ENCODE data around the gene INTS6.

The INTS6 gene

DNA sequence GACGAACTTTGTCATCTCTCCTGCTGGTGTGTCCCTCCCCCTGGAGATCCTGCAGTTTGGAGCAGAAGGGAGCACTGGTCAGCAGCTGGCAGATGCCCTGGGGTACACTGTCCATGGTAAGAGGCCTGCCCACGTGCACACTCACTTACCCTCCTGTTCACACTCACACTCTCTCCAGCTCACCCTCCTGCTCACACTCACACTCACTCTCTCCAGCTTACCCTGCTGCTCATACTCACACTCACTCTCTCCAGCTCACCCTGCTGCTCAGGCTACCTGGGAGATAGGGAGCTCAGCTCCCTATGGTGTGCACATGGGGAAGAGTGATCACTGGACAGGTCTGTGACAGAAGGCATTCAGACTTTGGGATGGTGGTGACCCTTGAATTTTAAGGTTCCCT, 111.6 kb downstream of the INTS6 start:
- DNase-seq = no peak

DNA sequence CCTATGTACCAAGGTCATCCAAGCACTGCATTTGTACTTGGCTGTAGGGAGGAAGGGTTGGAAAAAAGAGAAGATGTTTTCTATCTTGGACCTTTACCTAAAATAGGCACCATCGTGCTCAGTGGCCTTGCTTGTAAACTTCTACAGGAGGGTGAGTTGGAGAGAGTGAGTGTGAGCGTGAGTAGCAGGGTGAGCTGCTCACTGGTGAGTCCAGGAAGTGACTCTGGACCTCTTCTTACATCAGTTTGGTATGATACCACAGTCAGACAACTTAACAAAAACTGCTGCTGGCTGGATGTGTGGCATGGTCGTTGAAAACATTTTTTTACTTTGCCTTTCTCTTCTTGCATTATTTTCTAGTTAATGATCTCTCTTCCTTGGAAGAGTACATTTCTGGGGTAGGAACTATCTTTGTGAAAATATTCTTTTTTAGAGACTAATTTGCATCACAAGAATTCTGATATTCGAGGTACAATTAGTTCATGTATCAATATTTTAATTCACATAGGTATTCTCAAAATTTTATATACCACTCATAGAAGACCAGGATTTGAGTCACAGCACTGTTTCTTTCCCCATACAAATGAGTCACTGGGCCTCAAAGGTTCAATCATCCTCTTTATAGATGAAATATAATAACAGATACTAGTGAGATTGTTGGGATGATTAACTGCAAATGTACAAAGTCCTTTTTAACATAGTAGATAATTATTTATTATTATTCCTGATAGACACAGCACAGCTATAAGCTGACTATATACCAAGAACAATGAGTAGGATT, 112.7 kb downstream of the INTS6 start:
- DNase-seq = no peak

DNA sequence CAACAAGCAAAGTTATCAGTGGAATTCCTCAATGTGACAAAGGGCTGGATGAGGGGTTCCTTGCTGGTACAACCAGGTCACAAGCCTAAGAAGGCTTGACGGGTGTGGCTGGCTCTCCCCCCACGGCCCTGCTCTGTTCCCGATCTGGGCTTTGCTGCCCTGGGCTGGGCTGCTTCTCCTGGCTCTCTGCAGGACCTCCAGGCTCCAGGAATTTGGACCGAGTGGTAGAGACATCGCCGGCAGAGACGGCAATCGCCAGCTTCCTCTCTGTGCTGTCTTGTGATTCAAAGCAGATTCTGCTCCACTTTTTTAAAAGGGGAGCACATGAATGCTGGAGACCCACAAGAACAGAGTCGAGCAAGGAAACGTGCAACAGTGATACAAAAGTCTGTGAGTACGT, 113.5 kb downstream of the INTS6 start, which contains the start of gene SERPINE3:
TSS of gene SERPINE3 (plus strand) at position 338 of the 400 bp plus-strand sequence. CDS start 1,401 bp downstream, outside the sequence.
- DNase-seq = no peak

DNA sequence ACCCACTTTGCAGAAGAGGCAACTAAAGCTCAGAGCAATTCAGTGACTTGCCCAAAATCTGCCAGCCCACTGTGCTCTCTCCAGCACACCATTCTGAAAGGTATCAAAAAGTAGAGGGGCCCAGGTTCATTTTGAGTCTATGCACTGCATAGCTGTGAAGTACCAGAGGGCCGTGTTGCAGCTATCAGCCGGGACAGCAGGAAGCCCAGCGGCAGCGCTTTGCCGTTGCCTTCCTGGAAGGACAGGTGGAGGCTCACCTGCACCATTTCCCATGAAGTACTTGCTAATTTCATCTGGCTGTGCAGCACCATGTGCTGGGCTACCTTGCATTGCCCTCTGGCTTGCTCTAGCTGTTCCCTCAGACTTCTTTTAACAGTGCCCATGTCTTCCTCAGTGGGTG, 116.1 kb downstream of the INTS6 start:
- no peak for DNase-seq

DNA sequence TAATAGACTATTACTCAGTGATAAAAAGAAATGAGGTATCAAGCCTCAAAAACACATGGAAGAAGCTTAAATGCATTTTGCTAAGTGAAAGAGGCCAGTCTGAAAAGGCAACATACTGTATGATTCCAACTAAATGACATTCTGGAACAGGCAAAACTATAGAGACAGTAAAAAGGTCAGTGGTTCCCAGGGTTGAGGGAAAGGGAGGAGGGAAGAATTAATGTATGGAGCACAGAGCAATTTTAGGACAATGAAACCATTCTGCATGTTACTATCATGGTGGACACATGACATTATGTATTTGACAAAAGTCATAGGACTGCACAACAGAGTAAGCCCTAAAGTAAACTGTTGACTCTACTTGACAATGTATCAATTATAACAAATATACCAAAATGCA, 119.0 kb downstream of the INTS6 start:
- DNase-seq = no peak

DNA sequence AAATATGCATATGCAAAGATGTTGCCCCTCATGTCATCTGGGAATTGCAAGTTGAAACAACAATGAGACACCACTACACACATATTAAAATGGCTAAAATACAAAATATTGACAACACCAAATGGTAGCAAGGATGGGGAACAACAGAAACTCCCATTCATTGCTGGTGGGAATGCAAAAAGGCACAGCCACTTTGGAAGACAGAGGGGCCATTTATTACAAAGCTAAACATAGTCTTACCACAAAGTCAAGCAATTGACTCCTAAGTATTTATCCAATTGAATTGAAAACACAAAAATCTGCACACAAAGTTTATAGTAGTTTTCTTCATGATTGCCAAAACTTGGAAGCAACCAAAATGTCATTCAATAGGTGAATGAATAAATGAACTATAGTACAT, 119.4 kb downstream of the INTS6 start:
- no peak for DNase-seq

DNA sequence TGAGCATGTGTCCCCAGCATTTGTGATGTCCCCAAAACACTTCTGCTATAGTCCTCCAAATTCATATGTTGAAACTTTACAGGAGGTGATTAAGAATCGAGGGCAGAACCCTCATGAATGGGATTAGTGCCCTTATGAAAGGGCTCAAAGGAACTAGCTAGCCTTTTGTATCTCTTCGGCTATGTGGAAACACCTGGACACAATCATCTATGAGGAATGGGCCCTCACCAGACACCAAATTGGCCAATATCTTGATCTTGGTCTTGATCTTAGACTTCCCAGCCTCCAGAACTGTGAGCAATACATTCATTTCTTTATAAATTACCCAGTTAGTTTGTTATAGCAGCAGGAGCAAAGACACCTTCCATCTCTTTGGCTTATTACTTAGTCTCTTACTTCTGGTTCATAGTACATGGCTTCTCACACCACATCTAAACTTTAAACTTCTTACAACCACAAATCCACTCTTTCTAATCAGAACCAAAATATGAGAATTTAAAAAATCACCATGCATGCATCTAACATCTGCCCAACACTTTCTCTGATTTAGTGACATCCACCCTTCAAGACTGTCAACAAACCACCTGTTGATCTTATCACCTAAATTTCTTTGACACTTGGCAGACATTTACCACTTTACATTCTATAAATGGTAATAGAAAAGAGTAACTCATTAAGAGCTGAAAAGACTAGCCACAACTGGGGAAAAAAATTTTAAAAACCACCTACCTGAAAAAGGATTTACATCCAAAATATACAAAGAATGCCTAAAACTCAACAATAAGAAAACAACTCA, 120.1 kb downstream of the INTS6 start:
- no peak for DNase-seq

DNA sequence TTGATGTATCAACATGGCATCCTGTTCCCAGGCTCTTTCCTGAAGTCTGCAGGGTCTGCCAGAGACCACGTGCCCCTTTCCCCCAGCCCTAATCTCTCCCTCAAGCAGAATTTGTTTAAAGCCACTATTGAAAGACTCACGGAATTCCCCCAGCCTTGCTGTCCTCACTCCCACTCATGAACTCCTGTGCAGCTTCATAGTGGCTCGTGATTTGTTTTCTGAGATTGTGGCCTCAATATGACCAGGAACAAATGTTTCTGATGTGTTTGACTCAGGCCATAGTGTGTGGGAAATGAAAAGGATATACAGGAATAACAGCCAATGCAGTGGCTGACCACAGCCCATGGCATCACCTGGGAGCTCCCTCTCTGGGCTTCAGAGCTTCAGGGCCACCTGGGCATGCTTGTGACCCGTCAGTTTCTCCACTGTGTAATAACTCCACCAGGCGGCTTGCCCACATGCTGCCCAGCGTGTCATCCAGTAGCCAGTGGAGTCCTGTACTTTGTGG, 121.4 kb downstream of the INTS6 start:
- DNase-seq = no peak

DNA sequence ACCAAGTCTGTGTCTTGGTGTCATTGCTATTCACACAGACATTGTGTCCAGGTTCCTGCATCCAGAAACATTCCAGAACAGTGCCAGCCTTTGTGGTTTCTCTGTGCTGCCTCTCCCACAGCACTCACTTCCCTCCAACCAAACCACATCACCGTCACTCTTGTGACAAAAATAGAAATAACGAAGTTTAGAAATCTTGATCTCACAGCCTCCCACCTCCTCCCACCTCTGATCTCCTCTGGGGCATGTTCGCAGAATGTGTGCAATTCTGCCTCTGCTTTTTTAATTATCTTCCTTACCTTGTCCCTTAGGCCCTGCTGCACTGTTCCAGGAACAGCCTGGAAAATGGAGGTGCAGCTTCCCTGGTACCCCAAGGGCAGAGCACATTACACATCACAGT, 122.0 kb downstream of the INTS6 start:
- no peak for DNase-seq

DNA sequence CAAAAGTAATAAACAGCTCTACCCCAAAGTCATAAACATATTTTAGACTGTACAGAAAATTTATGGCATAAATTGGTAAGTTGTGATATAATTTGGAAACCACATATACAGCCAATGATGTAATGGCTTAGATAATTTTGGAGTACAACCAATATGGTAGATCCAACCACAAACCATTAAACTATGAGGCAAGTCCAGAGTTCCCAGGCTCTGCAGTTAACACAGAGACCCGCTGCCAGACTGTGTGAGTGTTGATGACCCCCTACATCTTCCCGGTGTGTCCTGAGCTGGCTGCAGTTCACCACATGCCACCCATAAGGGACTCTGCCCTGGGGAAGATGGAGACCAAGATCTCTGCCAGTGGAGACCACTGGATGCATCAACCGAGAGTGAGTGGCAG, 123.2 kb downstream of the INTS6 start:
- no peak for DNase-seq

DNA sequence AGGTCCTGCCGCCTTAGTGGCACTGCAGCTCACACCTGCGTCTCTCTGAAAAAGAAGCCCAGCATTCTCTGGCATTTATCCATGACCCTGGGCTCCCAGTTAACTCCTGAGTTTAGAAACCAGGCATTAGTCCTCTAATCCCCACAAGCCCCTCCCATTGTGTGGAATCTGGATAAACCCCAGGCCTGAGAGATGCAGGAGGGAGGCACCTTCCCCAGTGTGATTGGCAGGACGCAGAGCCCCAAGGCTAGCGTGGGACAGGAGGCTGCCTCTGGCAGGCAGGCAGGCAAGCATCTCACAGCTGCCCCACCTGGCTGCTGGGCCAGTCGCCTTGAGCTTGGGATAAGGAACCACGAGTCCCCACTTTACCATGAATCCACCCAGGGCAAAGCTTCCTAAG, 124.3 kb downstream of the INTS6 start:
- no peak for DNase-seq

DNA sequence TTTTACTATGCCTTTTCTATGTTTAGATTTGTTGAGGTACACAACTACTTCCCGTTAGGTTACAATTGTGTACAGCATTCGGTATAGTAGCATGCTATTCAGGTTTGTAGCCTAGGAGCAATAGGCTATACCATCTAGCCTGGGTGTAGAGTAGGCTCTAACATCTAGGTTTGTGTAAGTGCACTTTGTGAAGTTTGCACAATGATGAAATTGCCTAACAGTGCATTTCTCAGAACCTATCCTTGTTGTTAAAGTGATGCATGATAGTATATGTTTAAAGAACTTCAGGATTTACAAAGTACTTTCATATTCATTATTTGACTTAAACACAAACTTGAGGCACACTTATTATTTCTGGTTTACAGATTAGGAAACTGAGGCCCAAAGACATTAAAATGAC, 124.9 kb downstream of the INTS6 start:
- DNase-seq = no peak

DNA sequence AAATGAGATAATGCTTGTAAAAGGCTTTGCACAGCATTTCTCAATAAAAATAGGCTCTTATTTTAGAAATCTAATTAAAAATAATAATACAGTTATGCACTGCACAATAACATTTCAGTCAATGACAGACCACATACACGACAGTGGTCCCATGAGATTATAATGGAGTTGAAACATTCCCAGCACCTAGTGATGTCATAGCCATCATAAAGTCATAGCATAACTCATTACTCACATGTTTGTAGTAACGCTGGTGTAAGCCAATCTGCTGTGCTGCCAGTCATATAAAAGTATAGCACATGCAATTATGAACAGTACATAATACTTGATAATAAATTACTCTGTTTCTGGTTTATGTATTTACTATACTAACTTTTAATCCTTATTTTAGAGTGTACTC, 126.1 kb downstream of the INTS6 start:
- no peak for DNase-seq

DNA sequence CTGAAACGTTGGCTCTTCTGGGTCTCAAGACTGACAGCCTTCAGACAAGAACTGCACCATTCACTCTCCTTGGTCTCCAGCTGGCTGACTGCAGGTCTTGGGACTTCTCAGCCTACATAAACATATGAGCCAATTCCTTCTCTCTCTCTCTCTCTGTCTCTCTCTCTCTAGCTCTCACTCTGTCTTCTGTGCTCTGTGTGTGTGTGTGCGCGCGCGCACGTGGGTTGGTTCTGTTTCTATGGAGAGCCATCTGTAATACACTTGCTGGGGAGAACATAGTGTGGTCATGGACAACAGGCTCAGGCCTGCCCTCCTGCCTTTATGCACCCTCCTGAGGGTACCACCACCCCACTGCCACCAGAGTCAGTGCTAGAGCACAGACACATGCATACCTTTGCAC, 127.0 kb downstream of the INTS6 start:
- DNase-seq = no peak

DNA sequence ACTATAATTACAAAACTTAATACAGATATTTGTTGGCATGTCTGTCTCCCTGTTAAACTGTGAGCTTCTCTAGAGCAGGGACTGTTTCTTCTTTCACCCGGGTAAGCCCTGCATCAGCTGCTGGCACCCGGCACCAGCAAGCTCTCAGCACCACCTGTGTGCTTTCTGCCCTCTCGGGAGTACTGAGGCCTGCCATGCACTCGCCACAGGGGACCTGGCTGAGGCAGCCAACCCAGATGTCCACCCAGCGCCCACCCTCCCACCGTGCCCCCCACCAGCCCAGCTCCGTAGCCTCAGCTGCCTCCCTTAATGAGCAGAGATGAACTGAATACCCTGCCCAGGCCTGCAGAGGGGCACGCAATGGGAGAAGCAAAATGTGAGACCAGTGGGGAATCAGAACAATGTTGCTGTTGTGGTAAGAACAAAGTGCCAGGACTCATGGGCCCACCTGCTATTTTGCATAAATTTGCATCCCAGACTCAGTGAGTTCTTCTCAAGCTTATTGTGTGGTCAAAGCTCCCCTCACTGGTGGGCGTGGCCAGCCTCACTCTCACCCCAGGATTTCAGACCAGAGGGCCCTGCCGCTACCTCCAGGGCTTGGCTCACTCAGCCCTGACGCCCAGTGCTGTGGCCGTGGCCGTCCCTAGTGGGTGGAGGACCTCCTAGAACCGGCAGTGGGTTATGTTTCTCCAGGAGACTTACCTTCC, 128.0 kb downstream of the INTS6 start:
- DNase-seq = no peak

DNA sequence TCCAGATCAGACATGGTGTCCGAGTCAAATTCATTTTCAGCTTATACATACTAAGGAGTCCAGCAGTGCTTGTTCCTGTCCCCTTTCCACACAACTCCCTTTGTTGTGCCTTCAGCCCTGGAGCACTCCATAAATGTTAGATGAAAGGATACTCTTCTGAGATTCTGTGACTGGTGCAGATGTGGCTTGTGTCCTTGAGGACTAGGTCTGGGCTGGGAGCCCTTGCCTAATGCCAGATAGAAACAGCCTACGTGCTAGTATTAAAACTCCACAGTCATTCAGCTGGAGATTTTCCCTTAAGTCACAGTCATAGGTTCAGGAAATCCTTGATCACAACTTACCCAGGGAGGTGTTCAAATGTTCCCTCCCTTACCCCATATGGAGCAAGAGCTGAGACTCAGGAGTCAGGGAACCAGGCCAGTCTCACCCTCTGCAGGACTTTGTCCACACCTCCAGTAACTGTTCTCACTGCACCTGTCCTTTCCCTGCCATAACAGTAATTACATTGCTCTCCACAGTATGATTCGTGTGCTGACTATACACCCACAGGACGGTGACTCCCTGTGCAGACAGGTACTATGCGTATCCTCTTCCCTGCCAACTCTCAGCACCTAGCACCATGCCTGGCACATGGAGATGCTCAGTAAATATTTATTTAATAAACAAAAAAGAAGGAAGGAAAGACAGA, 128.9 kb downstream of the INTS6 start:
- DNase-seq = no peak

DNA sequence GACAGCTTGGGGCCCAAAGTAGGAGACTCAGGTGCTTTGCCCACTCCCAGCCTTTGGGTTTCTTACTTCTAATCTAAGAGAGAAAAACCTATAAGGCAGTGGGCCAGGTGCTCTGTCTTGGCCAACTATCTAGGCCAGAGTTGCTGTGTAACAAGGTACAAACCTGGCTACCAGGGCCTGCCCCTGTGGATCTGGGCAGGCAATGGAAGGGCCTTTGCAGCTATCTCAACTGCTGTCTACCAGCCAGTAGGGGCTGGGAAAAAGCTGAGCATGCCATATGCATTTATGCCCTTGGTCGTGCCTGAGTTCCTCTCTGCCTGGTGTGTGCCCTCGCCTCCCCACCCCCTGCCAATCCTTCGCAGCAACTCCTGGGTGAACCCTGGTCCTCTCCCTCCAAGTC, 130.0 kb downstream of the INTS6 start:
- no peak for DNase-seq

DNA sequence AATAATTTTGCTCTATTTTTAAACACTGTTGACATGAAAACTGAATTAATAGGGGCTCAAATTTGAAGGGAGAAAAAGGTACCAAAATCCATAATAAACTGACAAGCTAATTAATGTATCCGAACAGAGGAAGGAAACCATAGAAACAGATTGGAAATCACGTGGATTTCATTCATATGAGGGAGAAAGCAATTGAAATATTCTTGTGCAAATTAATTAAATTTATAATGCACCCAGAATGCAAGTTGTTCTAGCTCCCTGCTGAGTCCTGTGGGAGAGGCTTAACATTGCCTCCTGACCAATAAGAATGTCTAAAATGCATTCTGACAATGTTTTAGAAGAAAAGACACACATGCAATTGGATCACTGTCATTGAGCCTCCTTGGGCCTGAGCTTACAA, 131.0 kb downstream of the INTS6 start:
- no peak for DNase-seq

DNA sequence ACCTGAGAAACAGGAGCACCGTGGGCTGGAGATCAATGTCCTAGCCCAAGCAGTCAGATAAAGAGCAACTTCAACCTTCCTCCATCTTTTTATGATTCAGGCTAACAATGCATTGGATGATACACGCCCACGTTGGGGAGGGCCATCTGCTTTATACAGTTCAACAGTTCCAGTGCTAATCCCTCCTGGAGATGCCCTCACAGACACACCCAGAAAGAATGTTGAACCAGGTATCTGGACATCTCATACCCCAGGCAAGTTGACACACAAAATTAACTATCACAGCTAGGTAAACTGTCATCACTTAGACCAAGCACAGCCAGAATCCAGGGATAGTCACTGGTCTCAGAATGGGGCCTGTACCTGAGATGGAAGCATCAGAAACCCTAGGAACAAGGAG, 134.0 kb downstream of the INTS6 start:
- DNase-seq = no peak

DNA sequence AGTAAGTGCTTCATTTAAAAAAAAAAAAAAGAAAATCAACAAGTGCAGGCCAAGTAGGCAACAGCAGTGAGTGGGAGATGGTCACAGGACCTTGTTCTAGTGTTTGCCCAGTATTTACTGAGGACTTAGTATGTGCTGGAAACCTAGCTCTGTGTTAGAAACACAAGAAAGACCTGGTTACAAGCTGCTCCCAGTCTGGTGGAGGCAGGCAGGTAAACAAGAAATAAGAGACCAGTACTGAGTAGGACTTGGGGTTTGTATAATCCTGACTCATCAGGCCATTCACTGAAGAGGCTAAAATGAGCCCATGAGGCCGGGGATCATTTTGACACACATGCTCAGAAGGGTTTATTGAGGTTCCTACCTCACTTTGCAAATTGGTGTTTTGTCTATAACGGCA, 134.8 kb downstream of the INTS6 start:
- DNase-seq = no peak

DNA sequence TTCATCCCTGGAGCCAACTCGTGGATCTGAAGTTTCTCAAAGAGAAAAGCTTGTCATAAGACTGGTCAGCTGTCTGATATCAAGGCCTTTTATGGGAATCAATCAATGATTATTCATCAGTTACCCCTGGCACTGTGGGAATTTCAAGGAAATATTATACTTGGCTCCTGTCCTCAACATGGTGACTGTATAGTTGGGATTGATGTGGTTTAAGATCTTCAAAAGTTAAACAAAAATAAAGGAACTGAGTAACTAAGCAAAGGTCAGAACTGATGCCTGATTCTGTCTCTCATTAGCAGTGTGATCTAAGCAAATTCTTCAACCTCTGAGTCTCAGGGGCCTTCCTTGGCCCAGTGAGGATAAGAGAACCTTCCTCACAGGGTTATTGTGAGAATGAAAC, 135.6 kb downstream of the INTS6 start:
- no peak for DNase-seq

DNA sequence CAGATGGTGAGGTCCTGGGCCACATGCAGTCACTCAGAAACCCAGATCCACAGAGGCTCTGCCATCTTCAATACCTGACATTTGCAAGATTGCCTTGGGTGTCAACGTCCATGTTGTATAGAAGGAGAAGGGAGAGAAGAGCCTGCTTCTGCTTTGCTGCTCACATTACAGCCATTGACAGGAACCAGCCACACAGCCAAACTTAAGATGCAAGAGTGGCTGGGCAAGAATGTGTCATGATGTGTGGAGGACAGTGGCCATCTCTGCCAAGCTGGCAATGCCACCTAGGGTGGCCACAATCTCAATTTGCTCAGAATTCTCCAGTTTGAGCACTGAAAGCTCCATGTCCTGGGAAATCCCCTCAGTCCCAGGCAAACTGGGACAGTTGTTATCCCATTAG, 139.2 kb downstream of the INTS6 start:
- DNase-seq = no peak

DNA sequence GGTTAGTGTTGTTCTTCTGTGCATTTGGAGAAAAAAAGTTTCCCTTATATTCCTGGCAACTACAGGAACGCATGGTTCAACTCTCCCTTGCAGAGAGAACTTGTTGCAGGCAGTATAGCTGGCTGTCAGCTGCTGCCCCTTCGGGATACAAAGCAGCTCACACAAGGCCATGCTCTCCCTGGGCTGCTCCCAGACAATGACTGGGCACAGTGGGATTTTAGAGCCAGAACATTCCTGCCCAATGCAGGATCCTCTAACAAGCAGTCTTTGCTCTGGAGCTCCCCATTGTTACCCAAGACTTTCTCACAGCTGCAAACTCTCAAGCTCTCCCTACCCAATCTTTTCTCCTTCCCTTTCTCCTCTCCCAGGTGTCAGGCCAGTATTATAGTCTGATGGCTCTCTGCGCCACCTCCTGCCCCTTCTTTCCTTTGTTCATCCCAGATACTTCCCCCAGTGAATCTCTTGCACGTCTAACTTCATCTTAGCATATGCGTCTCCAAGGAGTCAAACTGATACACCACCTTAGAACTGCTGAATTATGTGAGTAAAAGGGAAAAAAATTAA, 140.8 kb downstream of the INTS6 start:
- DNase-seq = no peak

Data from activated naive CD4-positive, alpha-beta T cell (primary cell).